MCF 10A (cell line): Measurements from ENCODE around the gene GMPPA. TPM values are rescaled to one million over a fixed set of nuclear protein-coding genes. Genes with fewer than 3 reads are reported as not detected.
A peak's percentile ranks its signal among the peaks of the same experiment; 100 is the strongest.

ENCODE experiments used
- BruUV-seq: library from RNA; stranded (reverse); fragments of 400-500 nt; replicated peaks from 2 replicates; lab custom pipeline; 2021; lab: Mats Ljungman, UMichigan
- CTCF ChIA-PET: fragments of 300-600 bp; sonication (Branson Sonifier 250); formaldehyde crosslinking; extraction: SDS; loops from one replicate; lab custom pipeline; 2021; ENCODE audit warnings: antibody characterized with exemption, inconsistent platforms; lab: Yijun Ruan, JAX
- POLR2A ChIA-PET: fragments of 300-600, 350-650 bp; sonication (Branson Sonifier 250); formaldehyde crosslinking; extraction: SDS; loops from one replicate; lab custom pipeline; 2020; ENCODE audit warnings: antibody characterized with exemption, inconsistent platforms; lab: Yijun Ruan, JAX
- DNase-seq: peaks from one replicate; pipeline ENCODE4 v3.0.0-alpha.2; 2018; ENCODE audit not compliant: unreplicated experiment
- H3K27ac Mint-ChIP-seq: one replicate; pipeline ENCODE4 v1.8.0; 2022; ENCODE audit warnings: mild to moderate bottlenecking, low read depth, mixed read lengths; ENCODE audit not compliant: unreplicated experiment
- H3K27me3 Mint-ChIP-seq: one replicate; pipeline ENCODE4 v1.8.0; 2022; ENCODE audit warnings: mixed read lengths; ENCODE audit not compliant: insufficient read depth, unreplicated experiment
- H3K36me3 Mint-ChIP-seq: one replicate; pipeline ENCODE4 v1.8.0; 2022; ENCODE audit warnings: mild to moderate bottlenecking, moderate library complexity, mixed read lengths; ENCODE audit not compliant: insufficient read depth, unreplicated experiment
- H3K4me1 Mint-ChIP-seq: one replicate; pipeline ENCODE4 v1.8.0; 2022; ENCODE audit warnings: mixed read lengths; ENCODE audit not compliant: insufficient read depth, unreplicated experiment
- H3K4me3 Mint-ChIP-seq: one replicate; pipeline ENCODE4 v1.8.0; 2022; ENCODE audit warnings: mild to moderate bottlenecking, moderate library complexity, mixed read lengths; ENCODE audit not compliant: unreplicated experiment
- H3K9me3 Mint-ChIP-seq: one replicate; pipeline ENCODE4 v1.8.0; 2022; ENCODE audit warnings: mixed read lengths; ENCODE audit not compliant: unreplicated experiment
- intact Hi-C: fragments of 100-400 bp; cut with micrococcal nuclease; formaldehyde crosslinking; loops from 2 replicates; pipeline ENCODE4 v1.14.1; 2022
- total RNA-seq: library from RNA; stranded (reverse); gene quantifications from 2 replicates; pipeline ENCODE4 v1.2.3, GENCODE V29; 2022
- TF ChIP-seq, protein P1 (sequence below): fragments of 200-600 bp; IDR thresholded peaks from one replicate; pipeline ENCODE4 v1.8.0; 2022; ENCODE audit warnings: antibody characterized with exemption, mild to moderate bottlenecking; ENCODE audit not compliant: unreplicated experiment

Gene GMPPA
- total RNA-seq, 1 experiment from 2014 or later, result 70.7 TPM

DNA sequence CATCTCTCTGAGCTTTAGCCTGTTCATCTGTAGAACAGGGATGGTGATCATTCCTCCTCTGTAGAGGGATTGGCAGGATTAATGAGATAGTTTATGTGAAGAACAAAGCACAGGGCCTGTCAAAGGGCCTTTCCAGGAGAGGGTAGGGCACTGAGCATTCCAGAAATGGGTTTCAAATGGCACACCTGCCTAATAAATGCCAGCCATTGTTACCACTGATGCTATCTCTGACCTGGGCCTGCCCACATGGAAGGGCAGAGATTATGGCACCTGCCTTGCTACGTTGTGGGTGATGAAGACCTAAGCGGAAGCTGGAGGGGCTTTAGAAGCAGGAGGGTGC lies 31.0 kb upstream of the GMPPA start:
- H3K9me3 Mint-ChIP-seq, result no peaks in the 10 kb centered on the region
- intact Hi-C loops, result no loop called here
- no TSS peak for BruUV-seq
- no peak for DNase-seq
- POLR2A ChIA-PET, result interaction anchor here (2.1 kb wide), 1 partner anchor 31 kb away, joined by 7 read pairs; the partner anchor contains the start of gene GMPPA
- H3K27me3 Mint-ChIP-seq, result no peaks in the 10 kb centered on the region
- H3K4me1 Mint-ChIP-seq, result no peaks in the 10 kb centered on the region
- no peak overlapping the region for H3K4me3 Mint-ChIP-seq
- CTCF ChIA-PET, result interaction anchor here (1.0 to 3.1 kb wide), 3 partner anchors 8 to 64 kb away, joined by 3 to 13 read pairs (median 6); no protein-coding TSS in a partner anchor
- peaks cover 3% of the 10 kb centered on the region for H3K36me3 Mint-ChIP-seq
- TF ChIP-seq, protein P1, sequence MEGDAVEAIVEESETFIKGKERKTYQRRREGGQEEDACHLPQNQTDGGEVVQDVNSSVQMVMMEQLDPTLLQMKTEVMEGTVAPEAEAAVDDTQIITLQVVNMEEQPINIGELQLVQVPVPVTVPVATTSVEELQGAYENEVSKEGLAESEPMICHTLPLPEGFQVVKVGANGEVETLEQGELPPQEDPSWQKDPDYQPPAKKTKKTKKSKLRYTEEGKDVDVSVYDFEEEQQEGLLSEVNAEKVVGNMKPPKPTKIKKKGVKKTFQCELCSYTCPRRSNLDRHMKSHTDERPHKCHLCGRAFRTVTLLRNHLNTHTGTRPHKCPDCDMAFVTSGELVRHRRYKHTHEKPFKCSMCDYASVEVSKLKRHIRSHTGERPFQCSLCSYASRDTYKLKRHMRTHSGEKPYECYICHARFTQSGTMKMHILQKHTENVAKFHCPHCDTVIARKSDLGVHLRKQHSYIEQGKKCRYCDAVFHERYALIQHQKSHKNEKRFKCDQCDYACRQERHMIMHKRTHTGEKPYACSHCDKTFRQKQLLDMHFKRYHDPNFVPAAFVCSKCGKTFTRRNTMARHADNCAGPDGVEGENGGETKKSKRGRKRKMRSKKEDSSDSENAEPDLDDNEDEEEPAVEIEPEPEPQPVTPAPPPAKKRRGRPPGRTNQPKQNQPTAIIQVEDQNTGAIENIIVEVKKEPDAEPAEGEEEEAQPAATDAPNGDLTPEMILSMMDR, result no peak
- no peak overlapping the region for H3K27ac Mint-ChIP-seq

DNA sequence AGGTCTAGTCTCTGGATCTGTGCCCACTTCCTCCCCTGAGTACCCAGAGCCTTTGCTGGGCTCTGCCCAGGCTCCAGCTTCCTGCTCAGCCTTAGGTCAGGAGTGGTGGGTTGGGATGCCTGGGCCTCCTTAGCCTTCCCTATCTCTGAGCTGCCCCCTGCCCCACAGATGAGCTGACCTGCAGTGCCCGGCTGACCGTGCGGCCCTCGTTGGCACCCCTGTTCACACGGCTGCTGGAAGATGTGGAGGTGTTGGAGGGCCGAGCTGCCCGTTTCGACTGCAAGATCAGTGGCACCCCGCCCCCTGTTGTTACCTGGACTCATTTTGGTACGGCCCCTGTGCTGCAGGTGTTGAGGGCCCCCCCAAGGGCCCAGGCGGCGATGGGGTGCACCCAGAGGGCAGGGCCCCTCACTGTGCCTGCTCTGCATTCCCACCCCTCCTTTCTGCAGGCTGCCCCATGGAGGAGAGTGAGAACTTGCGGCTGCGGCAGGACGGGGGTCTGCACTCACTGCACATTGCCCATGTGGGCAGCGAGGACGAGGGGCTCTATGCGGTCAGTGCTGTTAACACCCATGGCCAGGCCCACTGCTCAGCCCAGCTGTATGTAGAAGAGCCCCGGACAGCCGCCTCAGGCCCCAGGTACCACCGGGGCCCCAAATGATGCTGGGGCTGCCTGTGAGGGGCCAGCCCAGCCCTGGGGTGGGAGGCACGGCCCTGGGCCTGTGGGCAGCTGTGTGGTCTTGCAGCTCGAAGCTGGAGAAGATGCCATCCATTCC lies 30.1 kb upstream of the GMPPA start:
- H3K27ac Mint-ChIP-seq, result no peak overlapping the region
- CTCF ChIA-PET, result interaction anchor here (1.0 to 3.1 kb wide), 4 partner anchors 7 to 66 kb away, joined by 3 to 13 read pairs (median 5); no protein-coding TSS in a partner anchor
- TF ChIP-seq, protein P1, result no peak
- no TSS peak for BruUV-seq
- intact Hi-C loops, result no loop called here
- H3K4me1 Mint-ChIP-seq, result no peaks in the 10 kb centered on the region
- no peak overlapping the region for H3K4me3 Mint-ChIP-seq
- no peaks in the 10 kb centered on the region for H3K9me3 Mint-ChIP-seq
- no peaks in the 10 kb centered on the region for H3K27me3 Mint-ChIP-seq
- POLR2A ChIA-PET, result interaction anchor here (0.6 to 2.1 kb wide), 2 partner anchors 30 to 128 kb away, joined by 3 to 7 read pairs; partner anchors contain the start of gene GMPPA
- no peak for DNase-seq
- no peaks in the 10 kb centered on the region for H3K36me3 Mint-ChIP-seq

DNA sequence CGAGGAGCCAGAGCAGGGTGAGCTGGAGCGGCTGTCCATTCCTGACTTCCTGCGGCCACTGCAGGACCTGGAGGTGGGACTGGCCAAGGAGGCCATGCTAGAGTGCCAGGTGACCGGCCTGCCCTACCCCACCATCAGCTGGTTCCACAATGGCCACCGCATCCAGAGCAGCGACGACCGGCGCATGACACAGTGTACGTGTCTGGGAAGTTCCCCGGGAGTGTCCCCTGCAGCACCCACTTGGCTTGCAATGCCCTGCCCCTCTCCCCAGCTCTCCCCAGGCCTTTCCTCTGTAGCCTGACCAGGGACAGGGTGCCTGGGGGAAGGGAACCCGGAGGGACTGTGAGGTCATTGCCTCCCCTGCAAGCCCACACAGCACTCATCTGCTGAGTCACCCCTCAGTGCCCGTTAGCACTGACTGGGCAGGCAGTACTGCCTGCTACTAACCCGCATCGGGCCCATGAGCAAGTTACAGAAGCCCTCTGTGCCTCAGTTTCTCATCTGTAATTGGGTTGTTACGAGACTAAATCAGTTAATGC lies 29.4 kb upstream of the GMPPA start:
- BruUV-seq, result no TSS peak
- CTCF ChIA-PET, result interaction anchor here (1.0 to 1.4 kb wide), 2 partner anchors 67 to 74 kb away, joined by 3 to 4 read pairs; no protein-coding TSS in a partner anchor
- peak; percentile 43 for DNase-seq
- TF ChIP-seq, protein P1, result no peak
- Mint-ChIP-seq H3K36me3 (no peaks in the 10 kb centered on the region), H3K27ac (no peak overlapping the region), H3K9me3 (no peaks in the 10 kb centered on the region), H3K27me3 (no peaks in the 10 kb centered on the region), H3K4me3 (no peak overlapping the region), H3K4me1 (no peaks in the 10 kb centered on the region)
- intact Hi-C loops, result no loop called here
- POLR2A ChIA-PET, result interaction anchor here (0.6 kb wide), 1 partner anchor 128 kb away, joined by 3 read pairs; no protein-coding TSS in a partner anchor

DNA sequence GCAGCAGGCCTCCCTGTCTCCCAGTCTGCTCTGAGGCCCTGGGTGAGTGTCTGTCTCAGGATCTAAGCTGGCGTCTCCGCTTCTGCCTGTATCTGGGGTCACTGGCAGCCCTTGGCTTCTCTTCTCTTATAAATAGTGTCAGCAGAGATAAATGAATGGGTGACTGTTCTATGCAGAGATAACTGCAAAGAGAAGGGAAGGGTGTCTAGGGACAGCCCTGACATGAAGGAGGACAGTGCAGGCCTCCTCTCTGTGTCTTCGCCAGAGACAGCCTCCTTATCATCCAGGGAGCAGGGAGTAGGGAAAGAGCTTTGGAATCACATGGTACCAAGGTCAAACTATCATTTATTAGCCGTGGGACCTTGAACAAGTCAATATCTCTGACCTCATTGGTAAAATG lies 28.3 kb upstream of the GMPPA start:
- Mint-ChIP-seq H3K27ac (no peak overlapping the region), H3K36me3 (no peaks in the 10 kb centered on the region), H3K27me3 (no peaks in the 10 kb centered on the region), H3K4me1 (no peaks in the 10 kb centered on the region), H3K4me3 (no peak overlapping the region), H3K9me3 (no peaks in the 10 kb centered on the region)
- intact Hi-C loops, result no loop called here
- ChIA-PET CTCF (interaction anchor here (0.7 to 1.4 kb wide), 3 partner anchors 12 to 59 kb away, joined by 3 to 4 read pairs (median 3); no protein-coding TSS in a partner anchor), POLR2A (interaction anchor here (1.2 kb wide), 1 partner anchor 18 kb away, joined by 3 read pairs; no protein-coding TSS in a partner anchor)
- no TSS peak for BruUV-seq
- DNase-seq, result no peak
- TF ChIP-seq, protein P1, result no peak
